Measurements from ENCODE around the gene PDK2. TPM values are rescaled to one million over a fixed set of nuclear protein-coding genes. Genes with fewer than 3 reads are reported as not detected.
A peak's percentile ranks its signal among the peaks of the same experiment; 100 is the strongest.

Gene PDK2
- total and polyA plus RNA-seq, 9 of the 15 experiments (the other 6 are each of a cell fraction or from before 2014, with no cell fraction given) = 0.03 to 2.5 (median 1.4) TPM

- no peak for TF ChIP-seq ZNF398 (CRISPR knock-in tag; IDR thresholded peaks at IDR 0.05)
- TF ChIP-seq FOXK2 (conservative IDR thresholded peaks at IDR 0.05 in 1 of 2, IDR thresholded peaks at IDR 0.05 in 1 of 2; ENCODE audit: low read depth in 2 of 2) = no peak
- peak; percentile 27 to 72; a peak in 1 of 4 replicates for TF ChIP-seq MAZ (CRISPR knock-in tag; conservative IDR thresholded peaks at IDR 0.05 in 1 of 2, IDR thresholded peaks at IDR 0.05 in 1 of 2)
- TF ChIP-seq POLR2G (IDR thresholded peaks at IDR 0.05; ENCODE audit: low read depth, low read length) = no peak
- no peak for TF ChIP-seq TAF7 (tag; IDR thresholded peaks at IDR 0.05)
- no peak for TF ChIP-seq BDP1 (IDR thresholded peaks at IDR 0.05; ENCODE audit: insufficient read depth, insufficient read length)
- no peak for TF ChIP-seq STAT6 (CRISPR knock-in tag; IDR thresholded peaks at IDR 0.05)
- no peak for TF ChIP-seq E2F6 (IDR thresholded peaks at IDR 0.05; ENCODE audit: borderline replicate concordance in 1 of 2, extremely low read depth in 1 of 2, insufficient read depth in 1 of 2, insufficient read length in 1 of 2, low read depth in 1 of 2, low read length in 1 of 2, poor library complexity in 1 of 2, severe bottlenecking in 1 of 2)
- no peak for TF ChIP-seq ZBTB33 (CRISPR knock-in tag; IDR thresholded peaks at IDR 0.05)
- TF ChIP-seq RAD51 (IDR thresholded peaks at IDR 0.05; ENCODE audit: borderline replicate concordance, low read depth) = no peak
- no peak for TF ChIP-seq TSC22D4 (tag; IDR thresholded peaks at IDR 0.05)
- TF ChIP-seq MTA2 (IDR thresholded peaks at IDR 0.05; ENCODE audit: low read depth) = no peak
- no peak for TF ChIP-seq BCLAF1 (IDR thresholded peaks at IDR 0.05; ENCODE audit: borderline replicate concordance in 1 of 2, control insufficient read depth in 1 of 2, low read depth in 2 of 2, low read length in 1 of 2)
- no peak for TF ChIP-seq TFAM (CRISPR knock-in tag; conservative IDR thresholded peaks at IDR 0.05)
- TF ChIP-seq GTF2E2 (tag; IDR thresholded peaks at IDR 0.05) = no peak
These were observed 7.8 kb upstream of the PDK2 start (continued) for GRCh38 chr17:50087246-50087911.

All from K562 (cell line).